Coronary artery (tissue), 2 donors: Measurements from ENCODE around the gene TMEM244.
"Not testable (repeated sequence)": the region's sequence is repeated elsewhere in the genome, so short reads cannot be mapped to it uniquely, and the experiment has no call there.

Source experiments
- DNase-seq: peaks from one replicate; pipeline ENCODE4 v3.0.0-alpha.2; 2017; ENCODE audit warnings: low spot score
- H3K27ac ChIP-seq, 2 donors: fragments of 200-600 bp; sonication (generic); one replicate each; pipeline ENCODE4 v1.5.1; 2016 to 2019
- H3K4me3 ChIP-seq: fragments of 200-600 bp; sonication (generic); 2 replicates; pipeline ENCODE4 v1.5.1; 2016; ENCODE audit warnings: mild to moderate bottlenecking, moderate library complexity
- CTCF ChIP-seq: fragments of 200-600 bp; sonication (generic); IDR thresholded peaks from one replicate; pipeline ENCODE4 v1.5.1; 2019; ENCODE audit warnings: antibody characterized with exemption

TMEM244 gene

GRCh38 chr6:129884211-129884610, 23.1 kb upstream of the TMEM244 start:
- H3K4me3 ChIP-seq = no peak overlapping the region
- no peak overlapping the region for H3K27ac ChIP-seq
- no peak for TF ChIP-seq CTCF
- no peak for DNase-seq

GRCh38 chr6:129882510-129883023, 21.5 kb upstream of the TMEM244 start:
- TF ChIP-seq CTCF = no peak
- Histone ChIP-seq H3K27ac (no peak overlapping the region), H3K4me3 (no peak overlapping the region)
- DNase-seq = no peak

GRCh38 chr6:129877894-129878293, 16.8 kb upstream of the TMEM244 start:
- not testable (repeated sequence) for H3K27ac ChIP-seq, DNase-seq, H3K4me3 ChIP-seq

- no peak for TF ChIP-seq CTCF
- H3K4me3 ChIP-seq = no peak overlapping the region
- DNase-seq = no peak
- no peak overlapping the region for H3K27ac ChIP-seq
Measured at GRCh38 chr6:129875610-129876520, 14.8 kb upstream of the TMEM244 start.

GRCh38 chr6:129874837-129875236, 13.7 kb upstream of the TMEM244 start:
- H3K27ac ChIP-seq = no peak overlapping the region
- H3K4me3 ChIP-seq = no peak overlapping the region
- no peak for TF ChIP-seq CTCF
- no peak for DNase-seq

- no peak for TF ChIP-seq CTCF
- no peak overlapping the region for H3K27ac ChIP-seq
- H3K4me3 ChIP-seq = no peak overlapping the region
- no peak for DNase-seq
Measured at GRCh38 chr6:129872586-129872985, 11.5 kb upstream of the TMEM244 start.

- TF ChIP-seq CTCF = no peak
- no peak for DNase-seq
- H3K4me3 ChIP-seq = no peak overlapping the region
- no peak overlapping the region for H3K27ac ChIP-seq
Measured at GRCh38 chr6:129871221-129871620, 10.1 kb upstream of the TMEM244 start.
